ENCODE data around the gene MRPS2. TPM values are rescaled to one million over a fixed set of nuclear protein-coding genes. Genes with fewer than 3 reads are reported as not detected.
A peak's percentile ranks its signal among the peaks of the same experiment; 100 is the strongest.

MRPS2 gene
- total and polyA plus RNA-seq, 9 of the 15 experiments (the other 6 are each of a cell fraction or from before 2014, with no cell fraction given) = 8.0 to 167 (median 81.3) TPM

GRCh38 chr9:135500525-135501260 is at the start of gene MRPS2 (continued):
- TF ChIP-seq, protein P1, sequence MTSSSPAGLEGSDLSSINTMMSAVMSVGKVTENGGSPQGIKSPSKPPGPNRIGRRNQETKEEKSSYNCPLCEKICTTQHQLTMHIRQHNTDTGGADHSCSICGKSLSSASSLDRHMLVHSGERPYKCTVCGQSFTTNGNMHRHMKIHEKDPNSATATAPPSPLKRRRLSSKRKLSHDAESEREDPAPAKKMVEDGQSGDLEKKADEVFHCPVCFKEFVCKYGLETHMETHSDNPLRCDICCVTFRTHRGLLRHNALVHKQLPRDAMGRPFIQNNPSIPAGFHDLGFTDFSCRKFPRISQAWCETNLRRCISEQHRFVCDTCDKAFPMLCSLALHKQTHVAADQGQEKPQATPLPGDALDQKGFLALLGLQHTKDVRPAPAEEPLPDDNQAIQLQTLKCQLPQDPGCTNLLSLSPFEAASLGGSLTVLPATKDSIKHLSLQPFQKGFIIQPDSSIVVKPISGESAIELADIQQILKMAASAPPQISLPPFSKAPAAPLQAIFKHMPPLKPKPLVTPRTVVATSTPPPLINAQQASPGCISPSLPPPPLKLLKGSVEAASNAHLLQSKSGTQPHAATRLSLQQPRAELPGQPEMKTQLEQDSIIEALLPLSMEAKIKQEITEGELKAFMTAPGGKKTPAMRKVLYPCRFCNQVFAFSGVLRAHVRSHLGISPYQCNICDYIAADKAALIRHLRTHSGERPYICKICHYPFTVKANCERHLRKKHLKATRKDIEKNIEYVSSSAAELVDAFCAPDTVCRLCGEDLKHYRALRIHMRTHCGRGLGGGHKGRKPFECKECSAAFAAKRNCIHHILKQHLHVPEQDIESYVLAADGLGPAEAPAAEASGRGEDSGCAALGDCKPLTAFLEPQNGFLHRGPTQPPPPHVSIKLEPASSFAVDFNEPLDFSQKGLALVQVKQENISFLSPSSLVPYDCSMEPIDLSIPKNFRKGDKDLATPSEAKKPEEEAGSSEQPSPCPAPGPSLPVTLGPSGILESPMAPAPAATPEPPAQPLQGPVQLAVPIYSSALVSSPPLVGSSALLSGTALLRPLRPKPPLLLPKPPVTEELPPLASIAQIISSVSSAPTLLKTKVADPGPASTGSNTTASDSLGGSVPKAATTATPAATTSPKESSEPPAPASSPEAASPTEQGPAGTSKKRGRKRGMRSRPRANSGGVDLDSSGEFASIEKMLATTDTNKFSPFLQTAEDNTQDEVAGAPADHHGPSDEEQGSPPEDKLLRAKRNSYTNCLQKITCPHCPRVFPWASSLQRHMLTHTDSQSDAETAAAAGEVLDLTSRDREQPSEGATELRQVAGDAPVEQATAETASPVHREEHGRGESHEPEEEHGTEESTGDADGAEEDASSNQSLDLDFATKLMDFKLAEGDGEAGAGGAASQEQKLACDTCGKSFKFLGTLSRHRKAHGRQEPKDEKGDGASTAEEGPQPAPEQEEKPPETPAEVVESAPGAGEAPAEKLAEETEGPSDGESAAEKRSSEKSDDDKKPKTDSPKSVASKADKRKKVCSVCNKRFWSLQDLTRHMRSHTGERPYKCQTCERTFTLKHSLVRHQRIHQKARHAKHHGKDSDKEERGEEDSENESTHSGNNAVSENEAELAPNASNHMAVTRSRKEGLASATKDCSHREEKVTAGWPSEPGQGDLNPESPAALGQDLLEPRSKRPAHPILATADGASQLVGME (CRISPR knock-in tag; IDR thresholded peaks at IDR 0.05) = no peak
- TF ChIP-seq RUNX1 (IDR thresholded peaks at IDR 0.05; ENCODE audit: low read depth) (no peak; the same call in 1 of the 2 replicates), ZNF197 (CRISPR knock-in tag; IDR thresholded peaks at IDR 0.05; ENCODE audit: low read depth) (0 out of 2 replicates have a peak, but pooled peaks have one; percentile 62), NR2C2 (CRISPR knock-in tag; IDR thresholded peaks at IDR 0.05) (no peak), NR2C2 (tag; IDR thresholded peaks at IDR 0.05) (peak; percentile 81), ZNF695 (CRISPR knock-in tag; IDR thresholded peaks at IDR 0.05) (no peak), TEAD4 (IDR thresholded peaks at IDR 0.05; ENCODE audit: low read length) (no peak), TEAD4 (CRISPR knock-in tag; IDR thresholded peaks at IDR 0.05; ENCODE audit: borderline replicate concordance) (0 out of 2 replicates have a peak, but pooled peaks have one; percentile 5), HCFC1 (IDR thresholded peaks at IDR 0.05; ENCODE audit: low read depth, low read length) (peak; percentile 76), ZNF766 (CRISPR knock-in tag; conservative IDR thresholded peaks at IDR 0.05) (no peak), RAD51 (IDR thresholded peaks at IDR 0.05; ENCODE audit: borderline replicate concordance, low read depth) (no peak), RERE (CRISPR knock-in tag; IDR thresholded peaks at IDR 0.05; ENCODE audit: borderline replicate concordance) (no peak), MTA1 (IDR thresholded peaks at IDR 0.05; ENCODE audit: borderline replicate concordance) (no peak), L3MBTL2 (IDR thresholded peaks at IDR 0.05) (peak; percentile 70), MBD1 (CRISPR knock-in tag; IDR thresholded peaks at IDR 0.05) (no peak)
